ENCODE data around the gene NT5DC1.
"Not testable (repeated sequence)": the region's sequence is repeated elsewhere in the genome, so short reads cannot be mapped to it uniquely, and the experiment has no call there.

The NT5DC1 gene

GRCh38 chr6:116280933-116281316, 180.3 kb downstream of the NT5DC1 start:
- DNase-seq: no peak

DNA sequence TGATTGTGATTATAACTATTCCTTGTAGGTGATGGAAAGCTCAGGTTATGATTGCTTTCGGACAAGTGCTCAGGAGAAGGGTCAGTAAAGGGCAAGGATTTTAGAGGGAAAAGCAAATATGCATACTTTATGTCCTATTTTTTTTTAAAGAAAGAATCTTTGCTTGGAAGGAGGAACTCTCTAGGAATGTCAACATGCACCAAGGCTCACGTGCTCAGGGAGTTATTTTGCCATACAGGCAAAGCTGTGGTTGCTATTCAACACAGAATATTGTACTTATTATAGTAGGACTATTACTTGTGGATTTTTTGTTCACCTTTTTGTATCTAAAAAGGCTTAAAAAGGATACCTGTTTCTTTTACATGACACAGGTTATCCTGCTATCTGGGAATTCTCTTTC, 182.0 kb downstream of the NT5DC1 start:
- DNase-seq: no peak

DNA sequence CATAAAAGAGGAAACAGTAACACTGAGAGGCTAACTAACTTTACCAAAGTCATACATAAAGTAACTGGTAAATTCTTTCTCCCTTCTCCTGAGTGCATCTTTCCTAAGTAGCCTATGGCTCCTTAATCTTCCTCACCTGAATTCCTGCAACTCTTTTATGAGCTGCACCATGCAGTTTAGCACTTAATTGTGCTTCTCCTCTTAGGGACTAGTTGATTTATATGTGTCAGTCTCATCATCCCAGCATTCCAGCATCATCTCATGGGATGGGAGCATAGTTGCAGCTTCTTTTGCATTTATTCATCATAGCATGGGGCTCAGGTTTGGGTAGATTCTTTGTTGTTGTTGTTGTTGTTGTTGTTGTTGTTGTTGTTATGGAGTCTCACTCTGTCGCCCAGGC, 182.5 kb downstream of the NT5DC1 start:
- no peak for DNase-seq

- not testable (repeated sequence) for DNase-seq
Observed at GRCh38 chr6:116284984-116285383, 184.3 kb downstream of the NT5DC1 start.

GRCh38 chr6:116286773-116287358, 186.2 kb downstream of the NT5DC1 start:
- no peak for DNase-seq

DNA sequence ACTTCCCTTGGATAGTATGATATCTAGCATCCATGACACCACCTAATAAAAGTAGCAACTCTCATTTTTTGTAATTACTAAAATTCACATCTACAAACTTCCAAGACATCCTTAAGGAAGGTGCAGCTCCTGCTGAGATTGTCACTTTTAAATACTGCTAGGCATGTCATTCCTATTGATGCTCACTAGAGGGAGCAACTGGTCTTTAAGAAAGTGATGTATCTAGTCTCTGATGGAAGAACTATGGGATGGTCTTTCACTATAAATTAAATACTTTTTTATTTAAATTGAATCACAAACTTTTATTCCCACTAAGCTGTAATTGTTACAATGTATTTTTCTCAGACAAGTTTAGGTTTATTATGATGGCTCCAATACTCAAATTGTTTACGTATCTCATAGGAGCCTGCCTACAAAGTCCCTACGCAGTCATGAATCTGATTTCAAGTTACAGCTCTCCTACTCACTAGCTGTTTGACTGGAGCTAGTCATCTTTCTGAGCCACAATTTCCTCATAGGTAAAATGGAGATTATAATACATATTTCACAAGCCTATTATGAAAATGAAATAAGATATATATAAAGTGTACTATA, 187.1 kb downstream of the NT5DC1 start:
- no peak for DNase-seq

- DNase-seq: no peak
Observed at GRCh38 chr6:116289876-116290275, 189.2 kb downstream of the NT5DC1 start.

DNA sequence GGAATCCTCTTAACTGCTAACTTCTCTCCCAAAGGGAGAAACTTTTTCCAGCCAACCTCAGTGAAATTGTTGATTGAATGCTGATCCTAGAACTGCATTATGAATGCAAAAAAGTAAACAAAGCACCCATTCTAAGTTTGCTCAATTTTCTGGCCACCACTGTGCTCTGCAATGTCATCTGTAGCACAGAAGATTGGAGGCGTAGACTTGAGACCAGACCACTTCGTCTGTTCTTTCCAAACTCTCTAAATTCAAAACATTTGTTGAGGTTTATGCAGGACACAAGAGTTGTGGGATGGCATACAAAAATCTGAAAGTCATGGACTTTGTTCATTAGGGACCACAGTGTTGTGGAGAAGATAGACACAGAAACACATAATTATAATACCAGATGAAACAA, 190.1 kb downstream of the NT5DC1 start:
- DNase-seq: no peak

- DNase-seq: no peak
Observed at GRCh38 chr6:116291701-116292396, 191.2 kb downstream of the NT5DC1 start.

DNA sequence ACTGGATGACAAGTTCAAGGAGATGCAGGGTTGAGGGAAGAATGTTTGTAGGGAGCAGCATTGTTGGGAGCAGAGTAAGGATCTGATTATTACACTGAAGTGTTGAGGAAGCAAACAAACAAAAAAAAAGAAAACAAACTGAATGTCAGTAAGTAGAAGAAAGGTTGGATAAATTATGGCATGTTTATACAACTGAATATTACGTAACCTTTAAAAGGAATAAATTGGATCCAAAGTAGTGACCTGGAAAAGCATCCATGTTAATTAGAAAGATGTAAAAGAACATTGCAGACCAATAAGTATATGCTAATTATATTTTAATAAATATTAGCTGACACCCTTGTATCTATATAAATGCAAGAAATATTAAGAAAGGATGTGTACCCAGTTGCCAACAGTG, 191.9 kb downstream of the NT5DC1 start:
- DNase-seq: no peak

GRCh38 chr6:116298273-116298672, 197.6 kb downstream of the NT5DC1 start:
- DNase-seq: no peak

DNA sequence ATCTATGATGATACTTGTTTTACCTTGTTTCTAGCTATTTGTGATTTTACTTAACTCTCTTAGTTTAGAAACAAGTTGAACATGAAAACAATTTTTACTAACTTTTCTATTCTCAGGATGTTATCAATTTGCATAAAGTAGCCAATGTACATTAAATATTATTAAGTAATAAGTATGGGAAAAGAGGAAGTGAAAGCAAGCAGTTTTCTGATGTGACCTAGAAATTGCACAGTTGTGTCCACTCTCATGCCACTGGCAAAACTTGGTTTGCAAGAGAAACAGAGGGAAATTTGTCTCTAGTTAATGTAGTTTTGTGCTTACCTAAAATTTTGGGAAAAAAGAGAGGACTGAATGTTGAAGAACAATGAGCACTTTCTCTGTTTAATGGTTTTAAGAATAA, 198.3 kb downstream of the NT5DC1 start:
- DNase-seq: no peak
